Liver (tissue), 3 donors: ENCODE measurements around the gene OST4.

ENCODE experiments used
- ATF3 ChIP-seq: IDR thresholded peaks from 2 replicates; pipeline ENCODE4 v1.6.1; 2016; ENCODE audit warnings: antibody characterized with exemption
- CTCF ChIP-seq: fragments of 150-350 bp; IDR thresholded peaks from 2 replicates; pipeline ENCODE4 v1.5.1; 2017; ENCODE audit warnings: improper control_type of control experiment, low read depth, low read length; ENCODE audit not compliant: missing input control
- EGR1 ChIP-seq, 2 donors: IDR thresholded peaks; 2 replicates each; pipeline ENCODE4 v1.6.1; 2016 to 2018; ENCODE audit warnings: antibody characterized with exemption in 2 of 2, low read depth in 2 of 2
- GABPA ChIP-seq, 2 donors: IDR thresholded peaks in 1 of 2; conservative IDR thresholded peaks in 1 of 2; 2 replicates each; pipeline ENCODE4 v1.6.1; 2016; ENCODE audit warnings: antibody characterized with exemption in 2 of 2, mild to moderate bottlenecking in 1 of 2, moderate library complexity in 1 of 2
- JUND ChIP-seq, 2 donors: IDR thresholded peaks; 2 replicates each; pipeline ENCODE4 v1.6.1; 2016; ENCODE audit warnings: antibody characterized with exemption in 2 of 2
- RAD21 ChIP-seq, 2 donors: IDR thresholded peaks; 2 replicates each; pipeline ENCODE4 v1.6.1; 2016; ENCODE audit warnings: antibody characterized with exemption in 2 of 2, mild to moderate bottlenecking in 2 of 2
- REST ChIP-seq: IDR thresholded peaks from 2 replicates; pipeline ENCODE4 v1.6.1; 2016; ENCODE audit warnings: antibody characterized with exemption, mild to moderate bottlenecking
- TAF1 ChIP-seq: conservative IDR thresholded peaks from 2 replicates; pipeline ENCODE4 v1.6.1; 2016; ENCODE audit warnings: antibody characterized with exemption, mild to moderate bottlenecking
- ZBTB33 ChIP-seq: IDR thresholded peaks from 2 replicates; pipeline ENCODE4 v1.6.1; 2016; ENCODE audit warnings: antibody characterized with exemption
- donor health status: healthy.
- donor health status: healthy.

- peak; percentile 92 for TF ChIP-seq ZBTB33
- peak; percentile 64 for TF ChIP-seq ATF3
- TF ChIP-seq RAD21 (IDR thresholded peaks at IDR 0.05), result peak; percentile 42 to 56
- TF ChIP-seq CTCF, result no peak
- TF ChIP-seq TAF1, result peak; percentile 30
- TF ChIP-seq JUND (IDR thresholded peaks at IDR 0.05), result peak in 1 of 2 donors; percentile 81
- TF ChIP-seq EGR1 (IDR thresholded peaks at IDR 0.05; ENCODE audit: low read depth in 2 of 2), result peak in 1 of 2 donors; percentile 19
- peak; percentile 49 for TF ChIP-seq REST
- TF ChIP-seq GABPA (IDR thresholded peaks at IDR 0.05 in 1 of 2, conservative IDR thresholded peaks at IDR 0.05 in 1 of 2), result no peak
These were observed 24.5 kb upstream of the OST4 start for GRCh38 chr2:27095745-27096651.
